Vagina (tissue), 2 donors: ENCODE measurements around the gene SLC12A7. TPM values are rescaled to one million over a fixed set of nuclear protein-coding genes. Genes with fewer than 3 reads are reported as not detected.

Experiments used
- DNase-seq, 2 donors: peaks; one replicate each; pipeline ENCODE4 v3.0.0-alpha.2; 2017; ENCODE audit errors: extremely low spot score in 2 of 2
- H3K27ac ChIP-seq: fragments of 200-600 bp; sonication (generic); one replicate; pipeline ENCODE4 v1.5.1; 2019
- H3K27me3 ChIP-seq: fragments of 200-600 bp; sonication (generic); one replicate; pipeline ENCODE4 v1.5.1; 2019
- H3K36me3 ChIP-seq, 2 donors: fragments of 200-600 bp; sonication (generic); one replicate each; pipeline ENCODE4 v1.5.1; 2017 to 2019
- H3K4me1 ChIP-seq: fragments of 200-600 bp; sonication (generic); one replicate; pipeline ENCODE4 v1.5.1; 2019
- H3K4me3 ChIP-seq, 2 donors: fragments of 200-600 bp; sonication (generic); 1 replicate in 1 of 2; 2 replicates in 1 of 2; pipeline ENCODE4 v1.5.1; 2016 to 2019
- H3K9me3 ChIP-seq: fragments of 200-600 bp; sonication (generic); one replicate; pipeline ENCODE4 v1.5.1; 2019
- POLR2A ChIP-seq, 2 donors: fragments of 450-650 bp; IDR thresholded peaks; one replicate each; pipeline ENCODE4 v1.6.1; 2017; ENCODE audit warnings: antibody characterized with exemption in 2 of 2, mild to moderate bottlenecking in 2 of 2, moderate library complexity in 2 of 2
- POLR2AphosphoS5 ChIP-seq, 2 donors: sonication (generic); formaldehyde crosslinking; IDR thresholded peaks; one replicate each; pipeline ENCODE4 v1.9.0; 2017; ENCODE audit warnings: antibody characterized with exemption in 2 of 2, mild to moderate bottlenecking in 2 of 2, low read depth in 1 of 2; ENCODE audit not compliant: insufficient read depth in 1 of 2
- intact Hi-C: fragments of 100-400 bp; cut with DNase I; formaldehyde crosslinking; loops from one replicate; pipeline ENCODE4 v1.15.1; 2023
- total RNA-seq: library from RNA; depleted of rRNA; stranded (reverse); fragments of >200 nt; gene quantifications from one replicate; pipeline ENCODE4 v1.2.3, GENCODE V29; 2016
- TF ChIP-seq, protein P1 (sequence below), 3 experiments: fragments of 450-650 bp in 2 of 3; fragments of 200-600 bp in 1 of 3; sonication (generic) in 1 of 3; IDR thresholded peaks; one replicate each; pipeline ENCODE4 v1.5.1; 2017 to 2019; ENCODE audit warnings: antibody characterized with exemption in 3 of 3, mild to moderate bottlenecking in 2 of 3, moderate library complexity in 2 of 3

The SLC12A7 gene
- total RNA-seq, 1 donor from 2014 or later, result 21.6 TPM

DNA sequence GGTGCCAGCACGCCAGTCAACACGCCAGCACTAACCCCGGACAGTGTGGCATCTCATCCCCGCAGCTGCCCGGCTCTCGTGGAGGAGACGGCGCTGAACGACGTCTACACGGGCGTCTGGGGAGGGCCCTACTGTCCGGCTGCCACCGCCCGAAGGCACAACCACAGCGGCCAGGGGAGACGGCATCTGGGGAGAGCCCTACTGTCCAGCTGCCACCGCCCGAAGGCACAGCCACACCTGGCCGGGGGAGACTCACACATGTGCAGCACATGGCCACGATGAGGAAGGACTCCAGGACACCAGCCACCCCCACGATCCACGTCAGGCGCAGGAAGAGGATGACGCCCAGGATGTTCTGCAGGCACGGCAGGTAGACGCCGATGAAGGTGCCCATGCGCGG is 23.1 kb downstream of the SLC12A7 start:
- Histone ChIP-seq H3K36me3 (peaks cover 0 to 41% of the 10 kb centered on the region in 2 donors), H3K27me3 (no peaks in the 10 kb centered on the region), H3K9me3 (no peaks in the 10 kb centered on the region), H3K27ac (no peak overlapping the region), H3K4me1 (peaks cover 22% of the 10 kb centered on the region), H3K4me3 (no peak overlapping the region)
- no peak for DNase-seq
- TF ChIP-seq POLR2AphosphoS5 (IDR thresholded peaks at IDR 0.05; ENCODE audit: insufficient read depth in 1 of 2, low read depth in 1 of 2) (no peak), POLR2A (IDR thresholded peaks at IDR 0.05) (no peak)
- TF ChIP-seq, protein P1, sequence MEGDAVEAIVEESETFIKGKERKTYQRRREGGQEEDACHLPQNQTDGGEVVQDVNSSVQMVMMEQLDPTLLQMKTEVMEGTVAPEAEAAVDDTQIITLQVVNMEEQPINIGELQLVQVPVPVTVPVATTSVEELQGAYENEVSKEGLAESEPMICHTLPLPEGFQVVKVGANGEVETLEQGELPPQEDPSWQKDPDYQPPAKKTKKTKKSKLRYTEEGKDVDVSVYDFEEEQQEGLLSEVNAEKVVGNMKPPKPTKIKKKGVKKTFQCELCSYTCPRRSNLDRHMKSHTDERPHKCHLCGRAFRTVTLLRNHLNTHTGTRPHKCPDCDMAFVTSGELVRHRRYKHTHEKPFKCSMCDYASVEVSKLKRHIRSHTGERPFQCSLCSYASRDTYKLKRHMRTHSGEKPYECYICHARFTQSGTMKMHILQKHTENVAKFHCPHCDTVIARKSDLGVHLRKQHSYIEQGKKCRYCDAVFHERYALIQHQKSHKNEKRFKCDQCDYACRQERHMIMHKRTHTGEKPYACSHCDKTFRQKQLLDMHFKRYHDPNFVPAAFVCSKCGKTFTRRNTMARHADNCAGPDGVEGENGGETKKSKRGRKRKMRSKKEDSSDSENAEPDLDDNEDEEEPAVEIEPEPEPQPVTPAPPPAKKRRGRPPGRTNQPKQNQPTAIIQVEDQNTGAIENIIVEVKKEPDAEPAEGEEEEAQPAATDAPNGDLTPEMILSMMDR (IDR thresholded peaks at IDR 0.05), result no peak
- intact Hi-C loops, result no loop called here

DNA sequence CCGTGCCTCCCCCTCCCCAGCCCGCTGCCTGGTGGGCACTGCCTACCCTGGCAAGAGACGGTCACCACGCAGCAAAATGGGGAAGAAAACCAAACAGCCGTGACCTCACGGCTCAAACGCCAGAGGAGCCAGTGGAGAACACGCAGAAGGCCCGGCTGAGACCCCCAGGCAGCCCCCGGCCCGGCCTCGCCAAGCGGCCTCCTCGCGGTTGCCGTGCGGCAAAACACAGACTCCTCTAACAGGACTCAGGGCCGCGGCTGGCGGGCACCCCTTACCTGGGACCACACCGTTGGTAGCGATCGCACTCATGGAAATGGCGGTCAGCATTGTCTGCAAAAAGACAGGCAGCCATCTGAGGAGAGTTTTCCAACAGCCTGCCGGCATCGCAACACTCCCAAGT is 23.8 kb downstream of the SLC12A7 start:
- peaks cover 0 to 48% of the 10 kb centered on the region in 2 donors for H3K36me3 ChIP-seq
- intact Hi-C loops, result no loop called here
- no peak overlapping the region for H3K27ac ChIP-seq
- no peak overlapping the region for H3K4me3 ChIP-seq
- no peaks in the 10 kb centered on the region for H3K9me3 ChIP-seq
- no peak for DNase-seq
- no peak for TF ChIP-seq POLR2A (IDR thresholded peaks at IDR 0.05)
- TF ChIP-seq, protein P1 (IDR thresholded peaks at IDR 0.05), result no peak
- TF ChIP-seq POLR2AphosphoS5 (IDR thresholded peaks at IDR 0.05; ENCODE audit: insufficient read depth in 1 of 2, low read depth in 1 of 2), result no peak
- no peaks in the 10 kb centered on the region for H3K27me3 ChIP-seq
- H3K4me1 ChIP-seq, result peaks cover 22% of the 10 kb centered on the region

- H3K36me3 ChIP-seq, result peaks cover 0 to 48% of the 10 kb centered on the region in 2 donors
- DNase-seq, result no peak
- intact Hi-C loops, result no loop called here
- H3K9me3 ChIP-seq, result no peaks in the 10 kb centered on the region
- H3K27ac ChIP-seq, result no peak overlapping the region
- no peak overlapping the region for H3K4me3 ChIP-seq
- no peak for TF ChIP-seq POLR2A (IDR thresholded peaks at IDR 0.05)
- TF ChIP-seq POLR2AphosphoS5 (IDR thresholded peaks at IDR 0.05; ENCODE audit: insufficient read depth in 1 of 2, low read depth in 1 of 2), result no peak
- TF ChIP-seq, protein P1 (IDR thresholded peaks at IDR 0.05), result no peak
- no peaks in the 10 kb centered on the region for H3K27me3 ChIP-seq
- peaks cover 22% of the 10 kb centered on the region for H3K4me1 ChIP-seq
Observed at GRCh38 chr5:1087428-1087827, 24.4 kb downstream of the SLC12A7 start.

- Histone ChIP-seq H3K4me1 (peaks cover 22% of the 10 kb centered on the region), H3K4me3 (no peak overlapping the region), H3K9me3 (no peaks in the 10 kb centered on the region), H3K27me3 (no peaks in the 10 kb centered on the region), H3K27ac (no peak overlapping the region), H3K36me3 (peaks cover 0 to 48% of the 10 kb centered on the region in 2 donors)
- TF ChIP-seq, protein P1 (IDR thresholded peaks at IDR 0.05), result no peak
- TF ChIP-seq POLR2AphosphoS5 (IDR thresholded peaks at IDR 0.05; ENCODE audit: insufficient read depth in 1 of 2, low read depth in 1 of 2) (no peak), POLR2A (IDR thresholded peaks at IDR 0.05) (no peak)
- DNase-seq, result no peak
- intact Hi-C loops, result no loop called here
Observed at GRCh38 chr5:1086871-1087270, 25.0 kb downstream of the SLC12A7 start.

GRCh38 chr5:1086137-1086536 is 25.7 kb downstream of the SLC12A7 start:
- intact Hi-C loops, result no loop called here

More at GRCh38 chr5:1086137-1086536, 25.7 kb downstream of the SLC12A7 start:
- H3K4me3 ChIP-seq, result no peak overlapping the region
- H3K27me3 ChIP-seq, result no peaks in the 10 kb centered on the region
- H3K27ac ChIP-seq, result no peak overlapping the region
- TF ChIP-seq POLR2AphosphoS5 (IDR thresholded peaks at IDR 0.05; ENCODE audit: insufficient read depth in 1 of 2, low read depth in 1 of 2), result no peak
- TF ChIP-seq POLR2A (IDR thresholded peaks at IDR 0.05), result no peak
- TF ChIP-seq, protein P1 (IDR thresholded peaks at IDR 0.05), result no peak
- no peaks in the 10 kb centered on the region for H3K9me3 ChIP-seq
- peaks cover 0 to 55% of the 10 kb centered on the region in 2 donors for H3K36me3 ChIP-seq
- H3K4me1 ChIP-seq, result peaks cover 14% of the 10 kb centered on the region
- DNase-seq, result no peak
